D721Med (cell line): ENCODE results near the gene ANKS4B.

Experiments
- DNase-seq: peaks from one replicate; pipeline ENCODE4 v3.0.0; 2011; ENCODE audit warnings: low spot score; ENCODE audit not compliant: insufficient read length
- FAIRE-seq: peaks from 2 replicates; lab custom pipeline; 2011; peaks lifted over from hg19 to GRCh38; lab: Jason Lieb, UNC
- TF ChIP-seq, protein P1 (sequence below): IDR thresholded peaks from 2 replicates; pipeline ENCODE4 v1.5.1; 2012; ENCODE audit warnings: mild to moderate bottlenecking, control low read depth; ENCODE audit not compliant: insufficient read depth; ENCODE audit errors: missing control alignments

ANKS4B gene

DNA sequence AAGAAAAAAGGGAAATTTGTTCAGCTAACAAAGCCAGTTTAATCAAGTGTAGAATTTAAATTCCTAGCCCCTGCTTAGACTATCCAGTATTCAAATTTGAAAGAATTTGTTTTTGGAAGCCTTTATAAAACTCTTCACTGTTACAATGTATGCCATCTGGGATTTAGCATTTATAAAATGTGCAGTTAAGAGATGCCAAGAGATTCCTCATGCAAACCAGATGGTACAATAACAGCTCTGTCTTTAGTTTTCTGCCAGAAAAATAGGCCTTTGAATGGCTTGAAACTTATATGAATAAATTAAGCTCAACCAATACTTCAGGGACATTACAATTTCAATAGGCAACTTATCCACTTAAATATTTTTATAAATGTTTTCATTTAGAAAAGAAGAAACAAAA, 6.8 kb upstream of the ANKS4B start:
- DNase-seq (no peak), FAIRE-seq (no peak)
- TF ChIP-seq, protein P1, sequence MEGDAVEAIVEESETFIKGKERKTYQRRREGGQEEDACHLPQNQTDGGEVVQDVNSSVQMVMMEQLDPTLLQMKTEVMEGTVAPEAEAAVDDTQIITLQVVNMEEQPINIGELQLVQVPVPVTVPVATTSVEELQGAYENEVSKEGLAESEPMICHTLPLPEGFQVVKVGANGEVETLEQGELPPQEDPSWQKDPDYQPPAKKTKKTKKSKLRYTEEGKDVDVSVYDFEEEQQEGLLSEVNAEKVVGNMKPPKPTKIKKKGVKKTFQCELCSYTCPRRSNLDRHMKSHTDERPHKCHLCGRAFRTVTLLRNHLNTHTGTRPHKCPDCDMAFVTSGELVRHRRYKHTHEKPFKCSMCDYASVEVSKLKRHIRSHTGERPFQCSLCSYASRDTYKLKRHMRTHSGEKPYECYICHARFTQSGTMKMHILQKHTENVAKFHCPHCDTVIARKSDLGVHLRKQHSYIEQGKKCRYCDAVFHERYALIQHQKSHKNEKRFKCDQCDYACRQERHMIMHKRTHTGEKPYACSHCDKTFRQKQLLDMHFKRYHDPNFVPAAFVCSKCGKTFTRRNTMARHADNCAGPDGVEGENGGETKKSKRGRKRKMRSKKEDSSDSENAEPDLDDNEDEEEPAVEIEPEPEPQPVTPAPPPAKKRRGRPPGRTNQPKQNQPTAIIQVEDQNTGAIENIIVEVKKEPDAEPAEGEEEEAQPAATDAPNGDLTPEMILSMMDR: no peak

- TF ChIP-seq, protein P1: no peak
- DNase-seq: no peak
- no peak for FAIRE-seq
These were observed 5.6 kb upstream of the ANKS4B start for GRCh38 chr16:21227866-21228265.

DNA sequence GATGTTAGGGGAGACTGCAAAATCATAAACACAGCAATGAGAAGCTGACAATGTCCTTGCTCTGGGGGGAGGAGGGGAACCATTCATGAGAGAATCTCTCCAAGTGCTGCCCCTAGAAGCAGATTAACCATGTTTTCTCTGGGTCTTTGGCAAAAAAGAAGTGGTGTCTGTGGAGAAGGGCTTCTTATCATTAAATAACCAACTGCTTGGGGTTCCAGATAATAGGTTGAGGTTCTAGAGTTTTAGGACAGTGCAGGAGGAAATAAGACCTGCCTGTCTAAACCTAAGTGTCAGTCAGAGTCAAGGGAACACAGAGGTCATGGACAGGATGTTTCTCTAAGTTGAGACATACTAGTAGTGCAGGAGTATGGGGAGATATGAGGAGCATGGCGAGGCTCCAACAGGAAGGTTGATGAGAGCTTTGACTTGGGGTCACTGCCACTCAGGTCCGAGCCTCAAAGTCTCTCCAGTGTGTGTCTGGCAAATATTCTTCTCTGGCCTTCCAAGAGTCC, 5.1 kb upstream of the ANKS4B start:
- no peak for FAIRE-seq
- TF ChIP-seq, protein P1: no peak
- DNase-seq: no peak

- TF ChIP-seq, protein P1: no peak
- FAIRE-seq: no peak
- no peak for DNase-seq
These were observed 416 bp upstream of the ANKS4B start for GRCh38 chr16:21233045-21233520.

DNA sequence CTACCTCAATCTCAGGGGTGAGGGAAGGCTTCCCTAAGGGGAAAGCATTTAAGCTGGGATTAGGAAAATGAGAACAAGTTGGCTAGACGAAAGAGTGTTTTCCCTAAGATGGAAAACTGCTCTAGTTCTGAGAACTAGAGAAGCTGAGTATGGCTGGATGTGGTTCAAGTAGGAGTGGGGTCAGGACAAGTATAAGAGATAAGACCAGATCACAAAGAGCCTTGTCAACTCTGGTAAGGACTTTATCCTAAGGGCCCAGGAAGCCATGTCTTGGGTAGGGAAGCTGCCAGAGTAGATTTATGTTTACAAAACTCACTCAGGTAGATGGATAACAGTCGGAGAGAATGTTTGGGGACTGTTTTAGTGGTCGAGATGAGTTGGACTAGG, 1.7 kb downstream of the ANKS4B start:
- TF ChIP-seq, protein P1: no peak
- DNase-seq (no peak), FAIRE-seq (no peak)

DNA sequence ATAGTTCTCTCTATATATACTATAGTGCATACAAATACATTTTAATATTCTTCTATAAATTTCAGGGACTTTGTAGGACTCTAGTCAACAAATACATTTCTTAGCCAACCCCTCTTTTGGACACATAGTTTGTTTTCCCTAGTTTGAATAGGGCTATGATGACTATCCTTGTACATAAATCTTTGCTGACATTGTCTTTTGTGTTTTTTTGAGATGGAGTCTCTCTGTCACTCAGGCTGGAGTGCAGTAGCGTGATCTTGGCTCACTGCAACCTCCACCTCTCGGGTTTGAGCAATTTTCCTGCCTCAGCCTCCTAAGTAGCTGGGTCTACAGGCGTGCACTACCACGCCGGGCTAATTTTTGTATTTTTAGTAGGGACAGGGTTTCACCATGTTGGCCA, 3.3 kb downstream of the ANKS4B start:
- no peak for DNase-seq
- FAIRE-seq: no peak
- TF ChIP-seq, protein P1: no peak

DNA sequence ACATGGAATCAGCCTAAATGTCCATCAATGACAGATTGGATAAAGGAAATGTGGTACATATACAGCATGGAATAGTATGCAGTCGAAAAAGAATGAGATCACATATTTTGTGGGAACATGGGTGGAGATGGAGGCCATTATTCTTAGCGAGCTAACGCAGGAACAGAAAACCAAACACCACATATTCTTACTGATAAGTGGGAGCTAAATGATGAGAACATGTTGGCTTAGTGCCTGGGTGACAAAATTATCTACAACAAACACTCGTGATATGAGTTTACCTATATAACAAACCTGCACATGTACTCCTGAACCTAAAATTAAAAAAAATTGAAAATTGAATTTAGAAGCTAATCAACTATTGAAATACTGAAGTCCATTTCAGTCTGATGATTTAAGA, 6.1 kb downstream of the ANKS4B start:
- TF ChIP-seq, protein P1: no peak
- no peak for FAIRE-seq
- DNase-seq: no peak
